ENCODE data around the gene SYT13.

The SYT13 gene

DNA sequence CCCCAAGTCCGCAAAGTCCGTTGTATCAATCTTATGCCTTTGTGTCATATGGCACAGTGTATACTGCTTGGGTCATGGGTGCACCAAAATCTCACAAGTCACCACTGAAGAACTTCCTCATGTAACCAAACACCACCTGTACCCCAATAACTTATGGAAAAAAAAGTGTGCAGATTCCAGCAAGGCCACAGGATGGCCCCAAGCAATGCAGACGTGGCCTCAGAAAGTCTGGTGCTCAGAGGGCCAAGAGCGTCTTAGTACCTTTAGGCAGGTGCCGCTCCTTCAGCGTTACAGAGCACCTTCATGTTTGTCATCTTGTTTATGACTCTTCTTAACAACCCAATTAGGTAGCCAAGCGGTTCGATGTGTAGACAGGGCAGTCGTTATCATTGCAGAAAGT is 74.4 kb downstream of the SYT13 start:
- peaks cover 9% of the 10 kb centered on the region for H3K4me1 ChIP-seq (ENCODE audit: low read length)
- no peaks in the 10 kb centered on the region for H4K20me1 ChIP-seq (ENCODE audit: insufficient read depth, low read length)
- no peak overlapping the region for H3K4me2 ChIP-seq (ENCODE audit: low read length)
- no peaks in the 10 kb centered on the region for H3K9me3 ChIP-seq (ENCODE audit: insufficient read depth, low read length)
- no peaks in the 10 kb centered on the region for H3K27me3 ChIP-seq (ENCODE audit: low read depth, low read length)
- H2AFZ ChIP-seq (ENCODE audit: low read depth, low read length), result no peak overlapping the region
- H3K4me3 ChIP-seq (ENCODE audit: low read length), result no peak overlapping the region
- no peak overlapping the region for H3K27ac ChIP-seq (ENCODE audit: low read length)
- H3K79me2 ChIP-seq (ENCODE audit: low read length), result no peaks in the 10 kb centered on the region
- H3K36me3 ChIP-seq (replicated peaks; ENCODE audit: low read depth, low read length), result no peaks in the 10 kb centered on the region
- TF ChIP-seq, protein P1, sequence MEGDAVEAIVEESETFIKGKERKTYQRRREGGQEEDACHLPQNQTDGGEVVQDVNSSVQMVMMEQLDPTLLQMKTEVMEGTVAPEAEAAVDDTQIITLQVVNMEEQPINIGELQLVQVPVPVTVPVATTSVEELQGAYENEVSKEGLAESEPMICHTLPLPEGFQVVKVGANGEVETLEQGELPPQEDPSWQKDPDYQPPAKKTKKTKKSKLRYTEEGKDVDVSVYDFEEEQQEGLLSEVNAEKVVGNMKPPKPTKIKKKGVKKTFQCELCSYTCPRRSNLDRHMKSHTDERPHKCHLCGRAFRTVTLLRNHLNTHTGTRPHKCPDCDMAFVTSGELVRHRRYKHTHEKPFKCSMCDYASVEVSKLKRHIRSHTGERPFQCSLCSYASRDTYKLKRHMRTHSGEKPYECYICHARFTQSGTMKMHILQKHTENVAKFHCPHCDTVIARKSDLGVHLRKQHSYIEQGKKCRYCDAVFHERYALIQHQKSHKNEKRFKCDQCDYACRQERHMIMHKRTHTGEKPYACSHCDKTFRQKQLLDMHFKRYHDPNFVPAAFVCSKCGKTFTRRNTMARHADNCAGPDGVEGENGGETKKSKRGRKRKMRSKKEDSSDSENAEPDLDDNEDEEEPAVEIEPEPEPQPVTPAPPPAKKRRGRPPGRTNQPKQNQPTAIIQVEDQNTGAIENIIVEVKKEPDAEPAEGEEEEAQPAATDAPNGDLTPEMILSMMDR (IDR thresholded peaks at IDR 0.05; ENCODE audit: low read depth, low read length), result peak; percentile 38
- TF ChIP-seq EZH2phosphoT487 (IDR thresholded peaks at IDR 0.05; ENCODE audit: low read depth), result no peak
- no peak overlapping the region for H3K9ac ChIP-seq (ENCODE audit: low read length)

DNA sequence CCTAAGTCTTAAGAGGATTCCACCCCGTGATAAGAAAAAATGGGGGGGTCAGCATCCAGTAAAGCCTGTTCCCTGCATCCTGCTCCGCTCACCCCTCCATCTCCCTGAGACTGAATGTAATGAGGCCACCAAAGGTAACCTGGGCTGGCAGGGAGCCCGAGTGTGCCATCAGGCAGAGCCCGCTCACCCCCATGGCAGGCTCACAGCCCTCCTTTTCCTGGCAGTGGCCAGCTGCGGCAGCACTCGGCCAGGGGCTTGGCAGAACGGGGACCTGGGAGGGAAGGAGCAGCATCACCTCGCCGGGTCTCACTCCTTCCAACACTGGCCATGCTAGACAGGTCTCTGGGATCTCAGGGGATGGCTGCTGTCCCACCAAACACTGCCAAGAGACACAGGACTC is 75.3 kb downstream of the SYT13 start:
- Histone ChIP-seq H3K36me3 (replicated peaks; ENCODE audit: low read depth, low read length) (no peaks in the 10 kb centered on the region), H3K4me1 (ENCODE audit: low read length) (peaks cover 9% of the 10 kb centered on the region), H3K9me3 (ENCODE audit: insufficient read depth, low read length) (no peaks in the 10 kb centered on the region), H2AFZ (ENCODE audit: low read depth, low read length) (no peak overlapping the region), H3K27me3 (ENCODE audit: low read depth, low read length) (no peaks in the 10 kb centered on the region), H3K9ac (ENCODE audit: low read length) (no peak overlapping the region), H3K79me2 (ENCODE audit: low read length) (no peaks in the 10 kb centered on the region), H3K4me3 (ENCODE audit: low read length) (no peak overlapping the region), H3K4me2 (ENCODE audit: low read length) (no peak overlapping the region), H4K20me1 (ENCODE audit: insufficient read depth, low read length) (no peaks in the 10 kb centered on the region), H3K27ac (ENCODE audit: low read length) (no peak overlapping the region)
- no peak for TF ChIP-seq EZH2phosphoT487 (IDR thresholded peaks at IDR 0.05; ENCODE audit: low read depth)
- TF ChIP-seq, protein P1 (IDR thresholded peaks at IDR 0.05; ENCODE audit: low read depth, low read length), result no peak

DNA sequence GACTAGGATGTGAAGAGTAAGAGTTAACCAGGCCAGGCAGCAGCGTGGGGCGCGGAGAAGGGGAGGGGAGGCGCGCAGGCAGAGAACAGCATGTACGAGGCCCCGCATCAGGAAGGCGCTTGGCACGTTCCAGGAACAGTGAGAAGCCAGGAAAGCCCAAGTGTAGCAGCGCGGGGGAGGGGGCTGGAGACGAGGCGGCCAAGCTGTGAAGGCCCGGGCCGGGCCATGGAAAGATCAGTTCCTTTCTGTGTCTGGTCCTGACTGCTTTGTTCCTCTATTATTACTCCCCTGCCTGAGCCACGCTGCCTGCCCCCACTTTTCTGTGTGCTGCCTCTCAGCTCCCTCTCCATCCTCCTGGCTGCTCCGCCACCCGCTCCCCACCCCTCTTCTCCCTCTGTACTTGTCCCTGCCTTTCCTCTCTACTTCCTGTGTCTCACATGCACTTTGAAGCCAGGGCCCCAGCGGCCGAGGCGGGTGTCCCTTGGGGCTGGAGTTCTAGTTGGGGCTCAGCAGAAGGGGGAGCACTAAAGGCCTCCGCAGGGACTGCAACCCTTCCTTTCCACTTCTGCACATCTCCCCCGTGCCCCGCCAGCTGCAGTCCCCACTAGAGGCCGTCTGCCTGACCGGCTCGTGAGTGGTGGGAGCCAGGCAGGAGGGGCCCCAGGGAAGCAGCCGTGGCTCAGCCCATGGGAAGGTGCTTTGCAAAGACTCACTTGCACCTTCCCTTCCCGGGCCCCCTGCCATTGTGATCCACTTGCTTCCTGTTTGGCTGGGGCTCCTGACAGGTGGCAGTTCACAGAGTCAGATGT is 76.0 kb downstream of the SYT13 start:
- H4K20me1 ChIP-seq (ENCODE audit: insufficient read depth, low read length), result no peaks in the 10 kb centered on the region
- no peaks in the 10 kb centered on the region for H3K9me3 ChIP-seq (ENCODE audit: insufficient read depth, low read length)
- no peaks in the 10 kb centered on the region for H3K27me3 ChIP-seq (ENCODE audit: low read depth, low read length)
- TF ChIP-seq, protein P1 (IDR thresholded peaks at IDR 0.05; ENCODE audit: low read depth, low read length), result no peak
- TF ChIP-seq EZH2phosphoT487 (IDR thresholded peaks at IDR 0.05; ENCODE audit: low read depth), result no peak
- H3K79me2 ChIP-seq (ENCODE audit: low read length), result no peaks in the 10 kb centered on the region
- H3K27ac ChIP-seq (ENCODE audit: low read length), result no peak overlapping the region
- H2AFZ ChIP-seq (ENCODE audit: low read depth, low read length), result no peak overlapping the region
- H3K36me3 ChIP-seq (replicated peaks; ENCODE audit: low read depth, low read length), result no peaks in the 10 kb centered on the region
- no peak overlapping the region for H3K4me2 ChIP-seq (ENCODE audit: low read length)
- peaks cover 2% of the 10 kb centered on the region for H3K4me1 ChIP-seq (ENCODE audit: low read length)
- no peak overlapping the region for H3K9ac ChIP-seq (ENCODE audit: low read length)
- H3K4me3 ChIP-seq (ENCODE audit: low read length), result no peak overlapping the region

DNA sequence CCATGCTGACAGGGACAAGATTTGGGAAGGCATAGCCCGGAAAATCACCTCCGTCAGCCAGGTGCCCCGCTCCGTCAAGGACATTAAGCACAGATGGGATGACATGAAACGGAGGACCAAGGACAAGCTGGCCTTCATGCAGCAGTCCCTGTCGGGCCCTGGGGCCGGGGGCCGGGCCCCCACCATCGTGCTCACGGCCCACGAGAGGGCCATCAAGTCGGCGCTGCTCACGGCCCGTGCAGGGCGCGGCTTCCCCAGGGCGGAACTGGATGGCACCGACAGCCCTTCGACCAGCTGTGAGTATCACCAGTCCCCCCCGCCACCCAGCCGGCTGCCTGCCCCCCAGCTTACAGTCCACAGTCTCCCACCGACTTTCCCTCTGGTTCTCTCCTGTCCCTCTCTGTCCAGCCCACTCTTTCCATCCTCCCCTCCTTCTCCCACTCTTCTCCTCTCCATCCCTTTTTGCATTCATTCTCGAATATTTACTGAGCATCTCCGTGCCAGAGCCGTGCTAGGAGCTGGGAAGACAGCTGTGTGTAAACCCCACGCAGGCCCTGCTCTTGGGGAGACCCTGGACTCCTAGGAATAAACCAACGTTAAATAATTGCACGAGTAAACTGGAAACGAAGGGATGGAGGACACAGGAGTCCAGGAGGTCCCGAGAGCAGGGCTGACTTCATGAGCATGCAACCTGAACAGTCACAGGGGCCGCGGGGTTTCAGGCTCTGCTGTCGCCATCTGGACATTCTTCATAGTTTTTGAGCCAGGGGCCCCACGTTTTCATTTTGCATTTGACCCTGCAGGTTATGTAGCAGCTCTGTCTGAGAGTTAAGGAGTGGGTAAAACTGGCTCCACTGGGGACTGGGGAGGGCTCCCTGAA is 76.9 kb downstream of the SYT13 start:
- H3K4me1 ChIP-seq (ENCODE audit: low read length), result no peaks in the 10 kb centered on the region
- no peaks in the 10 kb centered on the region for H3K36me3 ChIP-seq (replicated peaks; ENCODE audit: low read depth, low read length)
- H3K4me3 ChIP-seq (ENCODE audit: low read length), result no peak overlapping the region
- H3K9me3 ChIP-seq (ENCODE audit: insufficient read depth, low read length), result no peaks in the 10 kb centered on the region
- no peaks in the 10 kb centered on the region for H3K79me2 ChIP-seq (ENCODE audit: low read length)
- no peak overlapping the region for H3K27ac ChIP-seq (ENCODE audit: low read length)
- H3K9ac ChIP-seq (ENCODE audit: low read length), result no peak overlapping the region
- no peak for TF ChIP-seq EZH2phosphoT487 (IDR thresholded peaks at IDR 0.05; ENCODE audit: low read depth)
- TF ChIP-seq, protein P1 (IDR thresholded peaks at IDR 0.05; ENCODE audit: low read depth, low read length), result no peak
- no peaks in the 10 kb centered on the region for H4K20me1 ChIP-seq (ENCODE audit: insufficient read depth, low read length)
- H3K4me2 ChIP-seq (ENCODE audit: low read length), result no peak overlapping the region
- H2AFZ ChIP-seq (ENCODE audit: low read depth, low read length), result no peak overlapping the region
- no peaks in the 10 kb centered on the region for H3K27me3 ChIP-seq (ENCODE audit: low read depth, low read length)

All from OCI-LY3 (cell line).